ENCODE measurements around the gene CELF1.

DNA sequence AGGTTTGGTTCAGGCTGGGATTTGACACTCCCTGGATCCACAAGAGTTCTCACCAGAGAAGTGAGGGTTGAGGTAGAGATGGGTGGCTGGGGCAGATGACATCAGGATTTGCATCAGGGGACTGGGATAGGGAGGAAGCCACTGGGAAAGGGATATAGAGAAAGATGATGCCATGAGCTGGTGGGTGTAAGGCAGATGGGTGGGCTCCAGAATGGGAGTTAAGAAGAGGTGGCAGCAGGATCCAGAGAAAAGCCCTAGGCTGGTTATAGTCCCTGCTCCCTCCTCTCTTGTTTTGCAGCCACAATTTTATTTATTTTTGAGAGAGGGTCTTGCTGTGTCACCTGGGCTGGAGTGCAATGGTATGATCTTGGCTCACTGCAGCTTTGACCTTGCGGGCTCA lies 43.0 kb upstream of the CELF1 start:
- TF ChIP-seq ZNF274 (IDR thresholded peaks at IDR 0.05; ENCODE audit: low read depth, low read length) (no peak), YY1 (IDR thresholded peaks at IDR 0.05; ENCODE audit: insufficient read depth, insufficient read length) (no peak)

Measured in NT2/D1 (cell line).